Upper lobe of right lung (tissue), 1 donor: ENCODE data around the gene RALGAPB. TPM values are rescaled to one million over a fixed set of nuclear protein-coding genes. Genes with fewer than 3 reads are reported as not detected.

Experiments used
- ATAC-seq: fragments of 200-7000 bp; cut with Tn5 transposase; one replicate; pipeline ENCODE4 v1.9.1; 2020; ENCODE audit warnings: mild to moderate bottlenecking, moderate library complexity
- DNase-seq: peaks from one replicate; pipeline ENCODE4 v3.0.0-alpha.2; 2020
- H3K27ac ChIP-seq: fragments of 200-600 bp; one replicate; pipeline ENCODE4 v1.8.0; 2022
- H3K27me3 ChIP-seq: fragments of 200-600 bp; one replicate; pipeline ENCODE4 v1.8.0; 2022; ENCODE audit warnings: mild to moderate bottlenecking
- H3K36me3 ChIP-seq: fragments of 200-600 bp; one replicate; pipeline ENCODE4 v1.8.0; 2022
- H3K4me1 ChIP-seq: fragments of 200-600 bp; one replicate; pipeline ENCODE4 v1.8.0; 2022
- H3K4me3 ChIP-seq: fragments of 200-600 bp; one replicate; pipeline ENCODE4 v1.8.0; 2022; ENCODE audit warnings: mild to moderate bottlenecking
- H3K9me3 ChIP-seq: fragments of 200-600 bp; one replicate; pipeline ENCODE4 v1.8.0; 2022
- CTCF ChIP-seq: fragments of 200-600 bp; IDR thresholded peaks from one replicate; pipeline ENCODE4 v1.8.0; 2022; ENCODE audit warnings: antibody characterized with exemption
- intact Hi-C: fragments of 100-400 bp; cut with DNase I; formaldehyde crosslinking; loops from one replicate; pipeline ENCODE4 v1.11.0; 2022
- total RNA-seq: library from RNA; stranded (reverse); fragmentation: NEBNext Ultra II Directional; extraction: Animal tissue kit (Norgen Biotek cat#: 25700); gene quantifications from one replicate; pipeline ENCODE4 v1.2.1, GENCODE V29; 2021
- donor health status: DM: no; HTN: yes; CAD: no; lungs with severe emphysema.

RALGAPB gene
- total RNA-seq, 1 donor from 2014 or later = 35.4 TPM

- ATAC-seq = no peak
- H3K36me3 ChIP-seq = peaks cover 25% of the 10 kb centered on the region
Observed at GRCh38 chr20:38449046-38449445, 23.6 kb upstream of the RALGAPB start.

GRCh38 chr20:38450412-38450975 lies 22.1 kb upstream of the RALGAPB start:
- ATAC-seq (no peak), DNase-seq (no peak)
- peaks cover 25% of the 10 kb centered on the region for H3K36me3 ChIP-seq
- H3K27ac ChIP-seq = peak overlapping the region; percentile 30
- H3K27me3 ChIP-seq = no peaks in the 10 kb centered on the region
- peaks cover 12% of the 10 kb centered on the region for H3K4me1 ChIP-seq
- H3K9me3 ChIP-seq = no peaks in the 10 kb centered on the region
- no peak for TF ChIP-seq CTCF
- intact Hi-C loops = no loop called here
- no peak overlapping the region for H3K4me3 ChIP-seq

More at GRCh38 chr20:38449046-38449445, 23.6 kb upstream of the RALGAPB start:
- H3K27ac ChIP-seq = no peak overlapping the region
- H3K27me3 ChIP-seq = no peaks in the 10 kb centered on the region
- H3K4me1 ChIP-seq = peaks cover 12% of the 10 kb centered on the region
- no peaks in the 10 kb centered on the region for H3K9me3 ChIP-seq
- H3K4me3 ChIP-seq = no peak overlapping the region
- no peak for DNase-seq
- TF ChIP-seq CTCF = no peak
- intact Hi-C loops = no loop called here

- no peak for TF ChIP-seq CTCF
- Histone ChIP-seq H3K27me3 (no peaks in the 10 kb centered on the region), H3K36me3 (peaks cover 25% of the 10 kb centered on the region), H3K9me3 (no peaks in the 10 kb centered on the region), H3K4me1 (peaks cover 2% of the 10 kb centered on the region), H3K27ac (peak overlapping the region; percentile 51), H3K4me3 (no peak overlapping the region)
- ATAC-seq (peak; percentile 13), DNase-seq (no peak)
- intact Hi-C loops = no loop called here
Observed at GRCh38 chr20:38452880-38453624, 19.6 kb upstream of the RALGAPB start.

- Histone ChIP-seq H3K9me3 (no peaks in the 10 kb centered on the region), H3K27ac (peak overlapping the region; percentile 51), H3K4me1 (no peaks in the 10 kb centered on the region), H3K36me3 (peaks cover 20% of the 10 kb centered on the region), H3K4me3 (no peak overlapping the region), H3K27me3 (no peaks in the 10 kb centered on the region)
- TF ChIP-seq CTCF = no peak
- ATAC-seq = no peak
- no peak for DNase-seq
- intact Hi-C loops = no loop called here
Observed at GRCh38 chr20:38453941-38454340, 18.7 kb upstream of the RALGAPB start.

- DNase-seq (no peak), ATAC-seq (no peak)
- no peaks in the 10 kb centered on the region for H3K9me3 ChIP-seq
- H3K36me3 ChIP-seq = peaks cover 11% of the 10 kb centered on the region
- H3K4me3 ChIP-seq = no peak overlapping the region
- TF ChIP-seq CTCF = no peak
- H3K27ac ChIP-seq = peak overlapping the region; percentile 51
- intact Hi-C loops = no loop called here
- no peaks in the 10 kb centered on the region for H3K4me1 ChIP-seq
- H3K27me3 ChIP-seq = no peaks in the 10 kb centered on the region
Observed at GRCh38 chr20:38454556-38455473, 17.8 kb upstream of the RALGAPB start.
